ENCODE results near the gene RAB11FIP4. TPM values are rescaled to one million over a fixed set of nuclear protein-coding genes. Genes with fewer than 3 reads are reported as not detected.

RAB11FIP4 gene
- total RNA-seq, 4 donors from 2014 or later, result 0.47 to 14.1 (median 1.9) TPM

DNA sequence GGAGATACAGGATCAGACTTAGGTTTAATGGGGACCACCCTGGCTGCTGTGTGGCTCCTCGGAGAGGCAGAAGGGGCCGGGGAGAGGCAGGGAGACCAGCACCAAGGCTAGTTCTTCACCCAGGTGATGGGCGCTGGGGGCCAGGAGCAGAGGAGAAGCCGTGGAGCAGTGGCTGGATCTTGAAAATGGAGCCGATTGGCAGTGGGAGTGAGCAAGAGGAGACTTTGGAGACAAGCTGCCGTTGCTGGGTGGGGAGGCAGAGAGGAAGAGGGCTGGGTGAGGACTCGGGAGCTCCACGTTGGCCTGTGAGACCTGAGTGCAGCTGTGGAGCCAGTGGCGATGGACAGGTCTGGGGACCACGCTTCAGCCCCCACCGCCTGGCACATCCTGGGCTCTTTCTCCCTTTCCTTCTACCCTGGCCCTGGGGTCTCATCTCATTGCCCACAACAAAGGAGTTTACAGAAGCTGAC, 9.0 kb downstream of the RAB11FIP4 start:
- H3K4me3 ChIP-seq, result no peak overlapping the region
- H3K27ac ChIP-seq, result no peak overlapping the region
- H3K36me3 ChIP-seq, result no peaks in the 10 kb centered on the region
- no peaks in the 10 kb centered on the region for H3K4me1 ChIP-seq
- ATAC-seq, result no peak
- TF ChIP-seq, protein P1, sequence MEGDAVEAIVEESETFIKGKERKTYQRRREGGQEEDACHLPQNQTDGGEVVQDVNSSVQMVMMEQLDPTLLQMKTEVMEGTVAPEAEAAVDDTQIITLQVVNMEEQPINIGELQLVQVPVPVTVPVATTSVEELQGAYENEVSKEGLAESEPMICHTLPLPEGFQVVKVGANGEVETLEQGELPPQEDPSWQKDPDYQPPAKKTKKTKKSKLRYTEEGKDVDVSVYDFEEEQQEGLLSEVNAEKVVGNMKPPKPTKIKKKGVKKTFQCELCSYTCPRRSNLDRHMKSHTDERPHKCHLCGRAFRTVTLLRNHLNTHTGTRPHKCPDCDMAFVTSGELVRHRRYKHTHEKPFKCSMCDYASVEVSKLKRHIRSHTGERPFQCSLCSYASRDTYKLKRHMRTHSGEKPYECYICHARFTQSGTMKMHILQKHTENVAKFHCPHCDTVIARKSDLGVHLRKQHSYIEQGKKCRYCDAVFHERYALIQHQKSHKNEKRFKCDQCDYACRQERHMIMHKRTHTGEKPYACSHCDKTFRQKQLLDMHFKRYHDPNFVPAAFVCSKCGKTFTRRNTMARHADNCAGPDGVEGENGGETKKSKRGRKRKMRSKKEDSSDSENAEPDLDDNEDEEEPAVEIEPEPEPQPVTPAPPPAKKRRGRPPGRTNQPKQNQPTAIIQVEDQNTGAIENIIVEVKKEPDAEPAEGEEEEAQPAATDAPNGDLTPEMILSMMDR (IDR thresholded peaks at IDR 0.05), result no peak
- TF ChIP-seq EP300 (IDR thresholded peaks at IDR 0.05) (no peak), POLR2A (IDR thresholded peaks at IDR 0.05) (no peak), POLR2AphosphoS5 (IDR thresholded peaks at IDR 0.05) (no peak)
- WGBS, 2 donors (ENCODE audit: low coverage in 1 of 2), result 37% methylated on average over 4 of the region's 11 CpGs; no CpG with 5 or more reads in 1 of the 2 donors
- H3K27me3 ChIP-seq, result peaks cover 28% of the 10 kb centered on the region
- H3K9me3 ChIP-seq, result no peaks in the 10 kb centered on the region

DNA sequence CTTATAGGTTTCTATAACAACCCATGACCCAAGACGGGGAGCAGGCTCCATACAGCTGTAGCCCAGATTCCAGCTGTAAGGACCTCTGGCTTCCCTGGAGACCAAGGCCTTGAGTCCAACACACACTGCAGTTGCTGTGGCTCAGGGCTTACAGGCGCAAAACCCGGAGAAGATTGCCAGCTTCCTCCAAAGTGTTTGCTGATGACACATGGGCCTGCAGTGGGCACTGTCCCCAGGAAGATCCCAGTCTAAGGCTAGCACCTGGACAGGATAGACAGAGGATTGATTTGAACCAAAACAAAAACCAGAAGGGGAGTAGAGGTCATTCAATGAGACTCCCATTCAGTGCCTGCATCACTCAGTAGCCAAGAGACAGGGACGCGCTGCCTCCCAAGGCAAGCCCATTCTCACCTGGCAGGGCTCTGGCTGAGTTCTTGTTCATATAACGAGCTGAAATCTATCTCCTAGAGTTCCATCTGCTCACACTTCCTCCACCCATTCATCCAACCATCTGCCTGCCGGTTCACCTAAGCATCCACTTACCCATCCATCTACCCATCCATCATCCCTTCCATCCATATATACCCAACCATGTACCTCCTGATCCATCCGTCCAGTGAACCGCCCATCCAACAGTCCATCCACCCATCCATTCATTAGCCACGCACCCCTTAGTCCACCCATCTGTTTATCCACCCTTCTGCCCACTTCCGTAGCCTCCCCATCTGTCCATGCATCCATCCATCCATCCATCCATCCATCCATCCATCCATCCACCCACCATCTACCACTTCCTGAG, 10.2 kb downstream of the RAB11FIP4 start:
- ATAC-seq, result no peak
- Histone ChIP-seq H3K27ac (no peak overlapping the region), H3K4me3 (no peak overlapping the region), H3K4me1 (no peaks in the 10 kb centered on the region), H3K9me3 (no peaks in the 10 kb centered on the region), H3K27me3 (peaks cover 18% of the 10 kb centered on the region), H3K36me3 (no peaks in the 10 kb centered on the region)
- no peak for TF ChIP-seq EP300 (IDR thresholded peaks at IDR 0.05)
- no peak for TF ChIP-seq POLR2A (IDR thresholded peaks at IDR 0.05)
- TF ChIP-seq, protein P1 (IDR thresholded peaks at IDR 0.05), result no peak
- TF ChIP-seq POLR2AphosphoS5 (IDR thresholded peaks at IDR 0.05), result no peak
- 89 to 90% methylated on average over 8 to 9 of the region's 11 CpGs for WGBS, 2 donors (ENCODE audit: low coverage in 1 of 2)

DNA sequence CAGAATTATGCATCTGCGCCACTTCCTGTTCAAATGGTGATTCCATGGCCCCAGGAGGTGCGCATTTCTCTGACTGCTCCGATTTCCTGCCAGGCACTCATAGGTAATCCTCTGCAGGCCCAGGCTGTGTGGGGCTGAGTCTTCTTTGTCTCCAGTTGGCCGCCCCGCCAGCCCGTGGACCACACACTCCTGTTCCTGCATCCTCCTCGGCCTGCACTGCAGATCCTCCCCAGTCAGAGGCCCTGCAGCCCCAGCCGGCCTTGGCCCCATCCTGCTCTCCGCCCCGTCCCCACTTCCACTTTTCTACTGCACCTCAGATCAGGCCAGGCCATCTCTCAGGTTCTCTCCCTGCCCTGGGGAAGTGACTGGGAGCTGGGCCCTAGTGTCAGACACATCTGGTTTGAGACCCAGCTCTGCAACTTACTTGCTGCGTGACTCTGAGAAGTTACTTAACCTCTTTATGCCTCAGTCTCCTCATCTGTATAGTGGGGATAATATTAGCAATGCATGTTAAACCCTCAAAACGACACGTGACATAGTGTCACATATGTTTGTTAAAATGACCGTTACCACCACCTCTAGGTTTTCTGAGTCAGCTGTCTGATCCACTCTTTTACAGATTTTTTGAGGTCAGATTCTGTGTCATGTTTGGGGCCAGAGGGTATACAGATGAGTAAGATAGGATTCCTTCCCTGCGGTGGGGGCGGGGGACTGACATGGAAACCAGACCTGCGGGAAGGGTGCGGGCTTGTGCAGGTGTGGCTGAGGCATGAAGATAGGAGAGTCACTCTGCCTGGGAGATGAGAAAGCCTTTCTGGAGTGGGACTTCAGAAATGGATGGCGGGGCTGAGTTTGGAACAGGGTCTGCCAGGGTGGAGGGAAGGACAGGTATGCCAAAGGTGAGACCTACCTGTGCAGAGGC, 12.8 kb downstream of the RAB11FIP4 start:
- Histone ChIP-seq H3K36me3 (no peaks in the 10 kb centered on the region), H3K9me3 (no peaks in the 10 kb centered on the region), H3K27ac (no peak overlapping the region), H3K4me3 (no peak overlapping the region), H3K27me3 (peaks cover 13% of the 10 kb centered on the region), H3K4me1 (no peaks in the 10 kb centered on the region)
- TF ChIP-seq POLR2A (IDR thresholded peaks at IDR 0.05), result no peak
- TF ChIP-seq EP300 (IDR thresholded peaks at IDR 0.05), result no peak
- no peak for TF ChIP-seq POLR2AphosphoS5 (IDR thresholded peaks at IDR 0.05)
- TF ChIP-seq, protein P1 (IDR thresholded peaks at IDR 0.05), result no peak
- WGBS, 2 donors (ENCODE audit: low coverage in 1 of 2), result 73 to 87% methylated on average over 4 to 15 of the region's 19 CpGs
- ATAC-seq, result no peak

DNA sequence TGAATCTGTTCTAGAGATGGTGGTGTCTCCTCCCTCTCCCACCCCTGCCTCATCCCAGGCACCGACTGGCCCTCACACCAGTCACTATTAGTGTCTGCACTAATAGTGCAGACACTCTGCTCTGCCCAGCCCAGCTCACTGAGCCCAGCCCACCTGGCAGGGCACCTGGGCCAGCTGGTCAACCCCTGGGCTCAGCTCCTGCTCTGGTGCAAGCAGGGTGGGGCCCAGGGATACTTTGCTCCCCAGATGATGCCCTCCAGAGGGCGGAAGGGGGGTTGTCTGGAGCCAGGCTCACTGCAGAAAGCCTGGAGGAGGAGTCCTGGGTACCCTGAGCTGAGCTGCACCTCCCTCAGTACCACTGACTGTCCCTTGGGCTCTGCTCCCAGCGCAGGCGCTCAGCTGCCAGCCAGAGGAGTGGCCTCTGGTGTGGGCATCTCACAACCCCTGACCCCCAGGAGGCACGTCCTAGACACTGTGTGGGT, 14.5 kb downstream of the RAB11FIP4 start:
- no peak for TF ChIP-seq POLR2A (IDR thresholded peaks at IDR 0.05)
- TF ChIP-seq POLR2AphosphoS5 (IDR thresholded peaks at IDR 0.05), result no peak
- TF ChIP-seq EP300 (IDR thresholded peaks at IDR 0.05), result no peak
- TF ChIP-seq, protein P1 (IDR thresholded peaks at IDR 0.05), result no peak
- no peaks in the 10 kb centered on the region for H3K36me3 ChIP-seq
- H3K9me3 ChIP-seq, result no peaks in the 10 kb centered on the region
- no peak overlapping the region for H3K4me3 ChIP-seq
- H3K4me1 ChIP-seq, result no peaks in the 10 kb centered on the region
- no peak overlapping the region for H3K27ac ChIP-seq
- no peak for ATAC-seq
- WGBS, 2 donors (ENCODE audit: low coverage in 1 of 2), result 14% methylated on average over 1 of the region's 5 CpGs; no CpG with 5 or more reads in 1 of the 2 donors
- peaks cover 9% of the 10 kb centered on the region for H3K27me3 ChIP-seq

All from gastroesophageal sphincter (tissue), 4 donors.